Lung (tissue), 12 donors: ENCODE data around the gene POLR3E. TPM values are rescaled to one million over a fixed set of nuclear protein-coding genes. Genes with fewer than 3 reads are reported as not detected.

Experiments used
- ATAC-seq: fragments of 200-7000 bp; cut with Tn5 transposase; one replicate; pipeline ENCODE4 v1.9.1; 2020; ENCODE audit warnings: moderate number of reproducible peaks; ENCODE audit not compliant: insufficient read depth, low FRiP score
- DNase-seq, 3 donors: peaks; one replicate each; pipeline ENCODE4 v3.0.0-alpha.2; 2013 to 2017
- H3K27ac ChIP-seq, 2 donors: one replicate each; pipeline ENCODE4 v1.5.1; 2013; ENCODE audit warnings: mild to moderate bottlenecking in 2 of 2, moderate library complexity in 2 of 2, control low read depth in 1 of 2, inconsistent platforms in 1 of 2, low read depth in 1 of 2, low read length in 1 of 2
- H3K27me3 ChIP-seq, 3 donors: one replicate each; pipeline ENCODE4 v1.5.1; 2013; ENCODE audit warnings: low read length in 2 of 3; ENCODE audit not compliant: control insufficient read depth in 3 of 3, insufficient read depth in 3 of 3
- H3K36me3 ChIP-seq, 4 donors: one replicate each; pipeline ENCODE4 v1.5.1; 2013; ENCODE audit warnings: low read length in 4 of 4, mild to moderate bottlenecking in 1 of 4, moderate library complexity in 1 of 4; ENCODE audit not compliant: control insufficient read depth in 4 of 4, insufficient read depth in 4 of 4
- H3K4me1 ChIP-seq, 5 donors: one replicate each; pipeline ENCODE4 v1.5.1; 2013; ENCODE audit warnings: low read length in 5 of 5, mild to moderate bottlenecking in 2 of 5, moderate library complexity in 1 of 5; ENCODE audit not compliant: control insufficient read depth in 5 of 5, insufficient read depth in 5 of 5
- H3K4me3 ChIP-seq: one replicate; pipeline ENCODE4 v1.5.1; 2013; ENCODE audit warnings: mild to moderate bottlenecking, control low read depth, moderate library complexity
- H3K9ac ChIP-seq, 2 donors: one replicate each; pipeline ENCODE4 v1.5.1; 2013; ENCODE audit warnings: low read length in 2 of 2, control low read depth in 1 of 2; ENCODE audit not compliant: insufficient read depth in 1 of 2
- H3K9me3 ChIP-seq, 4 donors: one replicate each; pipeline ENCODE4 v1.5.1; 2013; ENCODE audit warnings: low read length in 3 of 4, mild to moderate bottlenecking in 1 of 4, moderate library complexity in 1 of 4; ENCODE audit not compliant: control insufficient read depth in 4 of 4, insufficient read depth in 3 of 4
- CTCF ChIP-seq: IDR thresholded peaks from 2 replicates; pipeline ENCODE4 v1.5.1; 2012; ENCODE audit warnings: mild to moderate bottlenecking; ENCODE audit errors: control extremely low read depth, extremely low read depth
- WGBS, 2 donors: extraction: QIAGEN DNeasy Blood & Tissue Kit; methylation state at CpG; one replicate each; pipeline ENCODE4 v1.1.7; 2013; 5-methylcytosine and 5-hydroxymethylcytosine counted together
- polyA plus RNA-seq, 2 donors: library from polyadenylated mRNA; stranded (reverse); fragments of 200-250 nt; gene quantifications; one replicate each; pipeline ENCODE4 v1.2.1, GENCODE V29; 2013
- total RNA-seq, 2 donors: library from RNA; depleted of rRNA in 1 of 2; stranded (reverse); fragments of >200 nt in 1 of 2; gene quantifications; one replicate each; pipeline ENCODE4 v1.2.1, GENCODE V29; 2014 to 2021
- donor health status: control.
- donor health status: control.
- donor health status: Bipolar disorder and iron deficiency.
- donor health status: healthy.
- donor health status: DM: yes; HTN: yes; CAD: no.

POLR3E gene
- total and polyA plus RNA-seq, 4 donors = 23.2 to 44.3 (median 34.0) TPM

- H3K27me3 ChIP-seq = no peaks in the 10 kb centered on the region
- no peaks in the 10 kb centered on the region for H3K9me3 ChIP-seq
- H3K4me1 ChIP-seq = peaks cover 0 to 8% (median 2%) of the 10 kb centered on the region in 5 donors
- H3K9ac ChIP-seq = no peak overlapping the region
- H3K27ac ChIP-seq = no peak overlapping the region
- WGBS, 2 donors = 95 to 100% methylated on average over 1 of the region's 1 CpG
- no peak overlapping the region for H3K4me3 ChIP-seq
- no peak for DNase-seq
- ATAC-seq = no peak
- peaks cover 3 to 30% (median 20%) of the 10 kb centered on the region in 4 donors for H3K36me3 ChIP-seq
- TF ChIP-seq CTCF = no peak
These were observed 22.3 kb upstream of the POLR3E start for GRCh38 chr16:22274916-22275315.

- H3K9ac ChIP-seq = no peak overlapping the region
- peaks cover 17 to 39% (median 26%) of the 10 kb centered on the region in 4 donors for H3K36me3 ChIP-seq
- no peak overlapping the region for H3K27ac ChIP-seq
- ATAC-seq = no peak
- no peak for DNase-seq
- no peaks in the 10 kb centered on the region for H3K27me3 ChIP-seq
- H3K9me3 ChIP-seq = no peaks in the 10 kb centered on the region
- 82 to 88% methylated on average over 16 of the region's 16 CpGs for WGBS, 2 donors
- no peak for TF ChIP-seq CTCF
- H3K4me3 ChIP-seq = no peak overlapping the region
- peaks cover 0 to under 1% (median 0%) of the 10 kb centered on the region in 5 donors for H3K4me1 ChIP-seq
These were observed 18.6 kb upstream of the POLR3E start for GRCh38 chr16:22278441-22279230.

- H3K27me3 ChIP-seq = no peaks in the 10 kb centered on the region
- no peak for TF ChIP-seq CTCF
- no peak overlapping the region for H3K27ac ChIP-seq
- H3K9me3 ChIP-seq = no peaks in the 10 kb centered on the region
- no peak for DNase-seq
- H3K4me3 ChIP-seq = no peak overlapping the region
- H3K4me1 ChIP-seq = peaks cover 0 to 12% (median 0%) of the 10 kb centered on the region in 5 donors
- peaks cover 20 to 33% (median 27%) of the 10 kb centered on the region in 4 donors for H3K36me3 ChIP-seq
- no peak overlapping the region for H3K9ac ChIP-seq
- ATAC-seq = no peak
- 88% methylated on average over 5 of the region's 5 CpGs for WGBS, 2 donors
These were observed 14.8 kb upstream of the POLR3E start for GRCh38 chr16:22282254-22282892.
